GM12878 (cell line): ENCODE results near the gene B4GALT5. TPM values are rescaled to one million over a fixed set of nuclear protein-coding genes. Genes with fewer than 3 reads are reported as not detected.

ENCODE experiments used
- ASH2L ChIP-seq: fragments of 300-600, 200-600 bp; sonication (generic); IDR thresholded peaks from 2 replicates; pipeline ENCODE4 v1.6.1; 2017; ENCODE audit warnings: low read depth, mild to moderate bottlenecking, borderline replicate concordance
- CHD2 ChIP-seq: IDR thresholded peaks from 2 replicates; pipeline ENCODE4 v1.6.1; 2011; ENCODE audit warnings: low read depth, low read length, improper control_type of control experiment, borderline replicate concordance
- CUX1 ChIP-seq: IDR thresholded peaks from 2 replicates; pipeline ENCODE4 v1.6.1; 2012; ENCODE audit warnings: improper control_type of control experiment, low read depth, low read length; ENCODE audit not compliant: insufficient replicate concordance
- FOXK2 ChIP-seq: fragments of 450-650 bp; IDR thresholded peaks from 2 replicates; pipeline ENCODE4 v1.6.1; 2017; ENCODE audit warnings: mild to moderate bottlenecking, moderate library complexity
- MEF2B ChIP-seq: fragments of 450-650 bp; IDR thresholded peaks from 2 replicates; pipeline ENCODE4 v1.6.1; 2018; ENCODE audit warnings: mild to moderate bottlenecking, moderate library complexity; ENCODE audit not compliant: partially characterized antibody, poor library complexity, severe bottlenecking
- MYC ChIP-seq: IDR thresholded peaks from 2 replicates; pipeline ENCODE4 v1.6.1; 2011; ENCODE audit warnings: mild to moderate bottlenecking, low read length, moderate library complexity, inconsistent platforms; ENCODE audit not compliant: insufficient read depth, insufficient replicate concordance, insufficient read length, severe bottlenecking
- NKRF ChIP-seq: fragments of 450-650 bp; conservative IDR thresholded peaks from 2 replicates; pipeline ENCODE4 v1.6.1; 2017; ENCODE audit warnings: mild to moderate bottlenecking, moderate library complexity
- PAX5 ChIP-seq: IDR thresholded peaks from 2 replicates; pipeline ENCODE4 v1.6.1; 2011; ENCODE audit warnings: low read depth, low read length, borderline replicate concordance
- SREBF1 ChIP-seq: IDR thresholded peaks from 2 replicates; pipeline ENCODE4 v1.6.1; 2012; ENCODE audit warnings: mild to moderate bottlenecking, low read length
- TCF3 ChIP-seq: IDR thresholded peaks from 2 replicates; pipeline ENCODE4 v1.6.1; 2012; ENCODE audit warnings: low read depth, mild to moderate bottlenecking, low read length, borderline replicate concordance; ENCODE audit not compliant: insufficient read depth
- ZNF622 ChIP-seq: fragments of 450-650 bp; IDR thresholded peaks from 2 replicates; pipeline ENCODE4 v1.6.1; 2017; ENCODE audit warnings: mild to moderate bottlenecking, inconsistent platforms
- polyA plus RNA-seq, 11 experiments: library from polyadenylated mRNA; depleted of rRNA in 4 of 11; unstranded in 6 of 11; stranded (reverse) in 5 of 11; fragments of >200 nt; fragmentation: Nextera tagmentation in 4 of 11; fragmentation: Illumina TruSeq in 1 of 11; extraction: Ambion mirVana in 4 of 11; extraction: Trizol in 1 of 11; gene quantifications; 1 replicate in 1 of 11; 2 replicates in 10 of 11; pipeline versions ENCODE4 v1.2.1 to v1.2.3, GENCODE V29; 2011 to 2016; ENCODE audit warnings: inconsistent platforms in 2 of 11, missing spikeins in 2 of 11, low read depth in 1 of 11
- total RNA-seq, 4 experiments: library from RNA; depleted of rRNA in 3 of 4; stranded (reverse); fragments of >200 nt in 3 of 4; fragmentation: Illumina TruSeq in 1 of 4; extraction: Trizol in 1 of 4; gene quantifications; 2 replicates each; pipeline versions ENCODE4 v1.2.1 to v1.2.3, GENCODE V29; 2013 to 2021
- TF ChIP-seq, protein P1 (sequence below): fragments of 450-650 bp; IDR thresholded peaks from 2 replicates; pipeline ENCODE4 v1.6.1; 2017; ENCODE audit warnings: low read depth, mild to moderate bottlenecking, moderate library complexity

The B4GALT5 gene
- total and polyA plus RNA-seq, 10 of the 15 experiments (the other 5 are each of a cell fraction or from before 2014, with no cell fraction given), result 2.0 to 55.5 (median 20.2) TPM

- TF ChIP-seq, protein P1, sequence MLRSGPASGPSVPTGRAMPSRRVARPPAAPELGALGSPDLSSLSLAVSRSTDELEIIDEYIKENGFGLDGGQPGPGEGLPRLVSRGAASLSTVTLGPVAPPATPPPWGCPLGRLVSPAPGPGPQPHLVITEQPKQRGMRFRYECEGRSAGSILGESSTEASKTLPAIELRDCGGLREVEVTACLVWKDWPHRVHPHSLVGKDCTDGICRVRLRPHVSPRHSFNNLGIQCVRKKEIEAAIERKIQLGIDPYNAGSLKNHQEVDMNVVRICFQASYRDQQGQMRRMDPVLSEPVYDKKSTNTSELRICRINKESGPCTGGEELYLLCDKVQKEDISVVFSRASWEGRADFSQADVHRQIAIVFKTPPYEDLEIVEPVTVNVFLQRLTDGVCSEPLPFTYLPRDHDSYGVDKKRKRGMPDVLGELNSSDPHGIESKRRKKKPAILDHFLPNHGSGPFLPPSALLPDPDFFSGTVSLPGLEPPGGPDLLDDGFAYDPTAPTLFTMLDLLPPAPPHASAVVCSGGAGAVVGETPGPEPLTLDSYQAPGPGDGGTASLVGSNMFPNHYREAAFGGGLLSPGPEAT, result peak; percentile 84
- TF ChIP-seq ZNF622, result no peak
- TF ChIP-seq CHD2, result no peak
- TF ChIP-seq FOXK2, result peak; percentile 93
- peak; percentile 51; the same call in 1 of the 2 replicates for TF ChIP-seq PAX5
- peak; percentile 59 for TF ChIP-seq CUX1
- peak; percentile 85 for TF ChIP-seq SREBF1
- no peak for TF ChIP-seq NKRF
- 0 out of 2 replicates have a peak, but pooled peaks have one; percentile 46 for TF ChIP-seq TCF3
- TF ChIP-seq ASH2L, result no peak
- peak; percentile 98 for TF ChIP-seq MEF2B
- no peak for TF ChIP-seq MYC
These were observed 83.2 kb downstream of the B4GALT5 start (continued) for GRCh38 chr20:49630396-49630951.
